ENCODE data around the gene FTO.
"Not testable (repeated sequence)": the region's sequence is repeated elsewhere in the genome, so short reads cannot be mapped to it uniquely, and the experiment has no call there.

GRCh38 chr16:53890877-53891276, 186.9 kb downstream of the FTO start:
- TF ChIP-seq CTCF (IDR thresholded peaks at IDR 0.05; ENCODE audit: low read length); EZH2phosphoT487 (IDR thresholded peaks at IDR 0.05; ENCODE audit: low read length); EZH2 (optimal IDR thresholded peaks at IDR 0.05; ENCODE audit: low read depth, low read length): not testable (repeated sequence)
